GM19324 (cell line): ENCODE results near the gene PCDHA3.
"Not testable (repeated sequence)": the region's sequence is repeated elsewhere in the genome, so short reads cannot be mapped to it uniquely, and the experiment has no call there.

ENCODE experiments used
- ATAC-seq: cut with Tn5 transposase; IDR thresholded peaks from one replicate; pipeline ENCODE4 v1.9.1; 2021; ENCODE audit warnings: mild to moderate bottlenecking, moderate library complexity; ENCODE audit not compliant: unreplicated experiment, low FRiP score

The PCDHA3 gene

DNA sequence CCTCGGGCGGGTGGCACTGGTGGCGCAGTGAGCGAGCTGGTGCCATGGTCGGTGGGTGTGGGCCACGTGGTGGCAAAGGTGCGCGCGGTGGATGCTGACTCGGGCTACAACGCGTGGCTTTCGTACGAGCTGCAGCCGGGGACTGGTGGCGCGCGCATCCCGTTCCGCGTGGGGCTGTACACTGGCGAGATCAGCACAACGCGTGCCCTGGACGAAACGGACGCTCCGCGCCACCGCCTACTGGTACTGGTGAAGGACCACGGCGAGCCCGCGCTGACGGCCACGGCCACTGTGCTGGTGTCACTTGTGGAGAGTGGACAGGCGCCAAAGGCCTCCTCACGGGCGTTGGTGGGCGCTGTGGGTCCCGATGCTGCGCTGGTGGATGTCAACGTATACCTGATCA, 8.0 kb downstream of the PCDHA3 start:
- no peak for ATAC-seq

DNA sequence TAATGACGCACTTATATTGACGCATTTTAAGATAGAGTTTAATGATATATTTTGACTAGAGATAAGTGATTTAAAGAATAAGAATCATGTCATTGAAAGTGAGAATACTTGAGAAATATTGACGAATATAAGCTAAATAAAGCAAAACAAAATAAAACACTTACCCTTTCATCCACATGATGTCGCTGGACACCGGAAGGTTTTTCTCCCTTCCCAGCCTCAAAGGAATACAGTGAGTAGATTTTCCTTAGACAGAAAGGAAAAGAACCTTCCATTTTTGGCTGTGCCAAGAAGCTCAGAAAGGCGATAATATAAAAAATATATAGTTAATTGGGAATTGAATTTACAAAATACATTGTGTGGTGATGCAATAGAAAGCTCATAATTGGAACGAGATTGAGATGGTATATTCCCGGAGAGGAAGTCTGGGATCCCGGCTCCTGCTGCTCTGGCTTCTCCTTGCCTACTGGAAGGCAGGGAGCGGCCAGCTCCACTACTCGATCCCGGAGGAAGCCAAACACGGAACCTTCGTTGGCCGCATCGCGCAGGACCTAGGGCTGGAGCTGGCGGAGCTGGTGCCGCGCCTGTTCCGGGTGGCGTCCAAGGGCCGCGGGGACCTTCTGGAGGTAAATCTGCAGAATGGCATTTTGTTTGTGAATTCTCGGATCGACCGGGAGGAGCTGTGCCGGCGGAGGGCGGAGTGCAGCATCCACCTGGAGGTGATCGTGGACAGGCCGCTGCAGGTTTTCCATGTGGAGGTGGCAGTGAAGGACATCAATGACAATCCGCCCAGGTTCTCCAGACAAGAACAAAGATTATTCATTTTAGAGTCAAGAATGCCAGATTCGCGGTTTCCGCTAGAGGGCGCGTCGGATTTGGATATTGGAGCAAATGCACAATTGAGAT, 20.8 kb downstream of the PCDHA3 start, which contains the start of gene PCDHA5:
TSS of gene PCDHA5 (plus strand) at position 239 of the 906 bp plus-strand sequence.
- ATAC-seq: no peak

DNA sequence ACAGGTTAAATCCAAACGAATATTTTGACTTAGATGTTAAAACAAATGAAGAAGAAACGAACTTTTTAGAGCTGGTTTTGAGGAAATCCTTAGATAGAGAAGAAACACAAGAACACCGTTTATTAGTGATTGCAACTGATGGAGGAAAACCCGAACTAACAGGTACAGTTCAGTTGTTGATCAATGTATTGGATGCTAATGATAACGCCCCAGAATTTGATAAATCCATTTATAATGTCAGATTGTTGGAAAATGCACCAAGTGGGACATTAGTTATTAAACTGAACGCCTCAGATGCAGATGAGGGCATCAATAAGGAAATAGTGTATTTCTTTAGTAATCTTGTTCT, 21.4 kb downstream of the PCDHA3 start:
- ATAC-seq: no peak

DNA sequence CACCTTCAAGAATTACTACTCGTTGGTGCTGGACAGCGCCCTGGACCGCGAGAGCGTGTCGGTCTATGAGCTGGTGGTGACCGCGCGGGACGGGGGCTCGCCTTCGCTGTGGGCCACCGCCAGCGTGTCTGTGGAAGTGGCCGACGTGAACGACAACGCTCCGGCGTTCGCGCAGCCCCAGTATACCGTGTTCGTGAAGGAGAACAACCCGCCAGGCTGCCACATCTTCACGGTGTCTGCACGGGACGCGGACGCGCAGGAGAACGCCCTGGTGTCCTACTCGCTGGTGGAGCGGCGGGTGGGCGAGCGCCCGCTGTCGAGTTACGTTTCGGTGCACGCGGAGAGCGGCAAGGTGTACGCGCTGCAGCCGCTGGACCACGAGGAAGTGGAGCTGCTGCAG, 22.1 kb downstream of the PCDHA3 start:
- not testable (repeated sequence) for ATAC-seq

DNA sequence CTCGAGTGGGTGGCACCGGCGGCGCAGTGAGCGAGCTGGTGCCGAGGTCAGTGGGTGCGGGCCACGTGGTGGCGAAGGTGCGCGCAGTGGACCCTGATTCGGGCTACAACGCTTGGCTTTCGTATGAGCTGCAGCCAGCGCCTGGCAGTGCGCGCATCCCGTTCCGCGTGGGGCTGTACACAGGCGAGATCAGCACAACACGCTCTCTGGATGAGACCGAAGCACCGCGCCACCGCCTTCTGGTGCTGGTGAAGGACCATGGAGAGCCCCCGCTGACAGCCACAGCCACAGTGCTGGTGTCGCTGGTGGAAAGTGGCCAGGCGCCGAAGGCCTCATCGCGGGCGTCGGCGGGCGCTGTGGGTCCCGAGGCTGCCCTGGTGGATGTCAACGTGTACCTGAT, 22.6 kb downstream of the PCDHA3 start:
- ATAC-seq: no peak

DNA sequence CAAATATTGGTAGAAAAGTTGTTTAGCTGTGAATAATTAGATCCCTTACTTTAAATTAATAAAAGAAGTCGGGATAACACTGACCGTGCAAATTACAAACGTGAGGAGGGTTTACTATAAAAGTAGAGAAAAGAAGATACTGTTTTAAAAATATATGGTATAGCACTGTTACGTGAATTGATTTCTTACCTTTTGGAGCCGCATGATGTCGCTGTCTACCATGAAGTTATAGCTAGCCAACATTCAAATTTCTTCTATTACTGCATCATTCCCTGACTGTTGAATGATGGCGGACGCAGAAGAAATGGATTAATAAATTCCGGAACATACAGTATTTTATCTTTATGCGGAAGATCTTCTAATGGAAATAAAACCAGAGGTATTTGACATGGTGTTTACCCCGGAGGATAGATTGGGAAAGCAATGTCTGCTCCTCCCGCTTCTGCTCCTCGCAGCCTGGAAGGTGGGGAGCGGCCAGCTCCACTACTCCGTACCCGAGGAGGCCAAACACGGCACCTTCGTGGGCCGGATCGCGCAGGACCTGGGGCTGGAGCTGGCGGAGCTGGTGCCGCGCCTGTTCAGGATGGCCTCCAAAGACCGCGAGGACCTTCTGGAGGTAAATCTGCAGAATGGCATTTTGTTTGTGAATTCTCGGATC, 27.0 kb downstream of the PCDHA3 start, which contains the start of gene PCDHA6:
TSS of gene PCDHA6 (plus strand) at position 257 of the 658 bp plus-strand sequence. CDS start at position 389, 132 bp downstream.
- ATAC-seq: no peak

DNA sequence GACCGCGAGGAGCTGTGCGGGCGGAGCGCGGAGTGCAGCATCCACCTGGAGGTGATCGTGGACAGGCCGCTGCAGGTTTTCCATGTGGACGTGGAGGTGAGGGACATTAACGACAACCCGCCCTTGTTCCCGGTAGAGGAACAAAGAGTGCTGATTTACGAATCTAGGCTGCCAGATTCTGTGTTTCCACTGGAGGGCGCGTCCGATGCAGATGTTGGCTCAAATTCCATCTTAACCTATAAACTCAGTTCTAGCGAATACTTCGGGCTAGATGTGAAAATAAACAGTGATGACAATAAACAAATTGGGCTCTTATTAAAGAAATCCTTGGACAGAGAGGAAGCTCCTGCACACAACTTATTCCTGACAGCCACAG, 27.5 kb downstream of the PCDHA3 start:
- no peak for ATAC-seq

DNA sequence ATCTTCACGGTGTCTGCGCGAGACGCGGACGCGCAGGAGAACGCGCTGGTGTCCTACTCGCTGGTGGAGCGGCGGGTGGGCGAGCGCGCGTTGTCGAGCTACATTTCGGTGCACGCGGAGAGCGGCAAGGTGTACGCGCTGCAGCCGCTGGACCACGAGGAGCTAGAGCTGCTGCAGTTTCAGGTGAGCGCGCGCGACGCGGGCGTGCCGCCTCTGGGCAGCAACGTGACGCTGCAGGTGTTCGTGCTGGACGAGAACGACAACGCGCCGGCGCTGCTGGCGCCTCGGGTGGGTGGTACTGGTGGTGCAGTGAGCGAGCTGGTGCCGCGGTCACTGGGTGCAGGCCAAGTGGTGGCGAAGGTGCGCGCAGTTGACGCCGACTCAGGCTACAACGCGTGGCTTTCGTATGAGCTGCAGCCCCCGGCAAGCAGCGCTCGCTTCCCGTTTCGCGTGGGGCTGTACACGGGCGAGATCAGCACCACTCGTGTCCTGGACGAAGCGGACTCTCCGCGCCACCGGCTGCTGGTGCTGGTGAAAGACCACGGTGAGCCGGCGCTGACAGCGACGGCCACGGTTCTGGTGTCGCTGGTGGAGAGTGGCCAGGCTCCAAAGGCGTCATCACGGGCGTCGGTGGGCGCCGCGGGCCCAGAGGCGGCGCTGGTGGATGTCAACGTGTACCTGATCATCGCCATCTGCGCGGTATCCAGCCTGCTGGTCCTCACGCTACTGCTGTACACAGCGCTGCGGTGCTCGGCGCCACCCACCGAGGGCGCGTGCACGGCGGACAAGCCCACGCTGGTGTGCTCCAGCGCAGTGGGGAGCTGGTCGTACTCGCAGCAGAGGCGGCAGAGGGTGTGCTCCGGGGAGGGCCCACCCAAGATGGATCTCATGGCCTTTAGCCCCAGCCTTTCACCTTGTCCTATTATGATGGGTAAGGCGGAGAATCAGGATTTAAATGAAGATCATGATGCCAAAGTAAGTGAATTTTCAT, 28.9 kb downstream of the PCDHA3 start:
- not testable (repeated sequence) for ATAC-seq

DNA sequence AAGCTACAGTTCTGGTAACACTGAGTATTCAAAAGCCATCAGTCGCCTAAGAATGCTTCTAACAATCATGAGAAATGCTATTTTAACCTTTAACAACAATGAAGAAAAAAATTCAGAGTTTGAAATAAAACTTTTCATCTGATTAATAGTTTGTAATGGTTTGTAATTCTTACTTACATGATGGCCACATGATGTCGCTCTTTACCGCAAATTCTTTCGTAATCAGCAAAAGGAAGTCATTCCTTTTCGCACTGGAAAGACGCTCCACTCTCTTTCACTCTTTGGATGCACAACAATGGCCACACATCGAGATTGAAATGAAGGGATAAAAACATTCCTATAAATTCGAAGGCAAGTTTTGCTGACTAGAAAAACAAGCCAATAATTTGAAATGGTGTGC, 33.1 kb downstream of the PCDHA3 start, which contains the start of gene PCDHA7:
TSS of gene PCDHA7 (plus strand) at position 277 of the 400 bp plus-strand sequence. CDS start at position 392, 115 bp downstream.
- no peak for ATAC-seq

DNA sequence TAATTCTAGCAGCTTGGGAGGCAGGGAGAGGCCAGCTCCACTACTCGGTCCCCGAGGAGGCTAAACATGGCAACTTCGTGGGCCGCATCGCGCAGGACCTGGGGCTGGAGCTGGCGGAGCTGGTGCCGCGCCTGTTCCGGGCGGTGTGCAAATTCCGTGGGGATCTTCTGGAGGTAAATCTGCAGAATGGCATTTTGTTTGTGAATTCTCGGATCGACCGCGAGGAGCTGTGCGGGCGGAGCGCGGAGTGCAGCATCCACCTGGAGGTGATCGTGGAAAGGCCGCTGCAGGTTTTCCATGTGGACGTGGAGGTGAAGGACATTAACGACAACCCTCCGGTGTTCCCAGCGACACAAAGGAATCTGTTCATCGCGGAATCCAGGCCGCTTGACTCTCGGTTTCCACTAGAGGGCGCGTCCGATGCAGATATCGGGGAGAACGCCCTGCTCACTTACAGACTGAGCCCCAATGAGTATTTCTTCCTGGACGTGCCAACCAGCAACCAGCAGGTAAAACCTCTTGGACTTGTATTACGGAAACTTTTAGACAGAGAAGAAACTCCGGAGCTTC, 33.7 kb downstream of the PCDHA3 start:
- not testable (repeated sequence) for ATAC-seq

DNA sequence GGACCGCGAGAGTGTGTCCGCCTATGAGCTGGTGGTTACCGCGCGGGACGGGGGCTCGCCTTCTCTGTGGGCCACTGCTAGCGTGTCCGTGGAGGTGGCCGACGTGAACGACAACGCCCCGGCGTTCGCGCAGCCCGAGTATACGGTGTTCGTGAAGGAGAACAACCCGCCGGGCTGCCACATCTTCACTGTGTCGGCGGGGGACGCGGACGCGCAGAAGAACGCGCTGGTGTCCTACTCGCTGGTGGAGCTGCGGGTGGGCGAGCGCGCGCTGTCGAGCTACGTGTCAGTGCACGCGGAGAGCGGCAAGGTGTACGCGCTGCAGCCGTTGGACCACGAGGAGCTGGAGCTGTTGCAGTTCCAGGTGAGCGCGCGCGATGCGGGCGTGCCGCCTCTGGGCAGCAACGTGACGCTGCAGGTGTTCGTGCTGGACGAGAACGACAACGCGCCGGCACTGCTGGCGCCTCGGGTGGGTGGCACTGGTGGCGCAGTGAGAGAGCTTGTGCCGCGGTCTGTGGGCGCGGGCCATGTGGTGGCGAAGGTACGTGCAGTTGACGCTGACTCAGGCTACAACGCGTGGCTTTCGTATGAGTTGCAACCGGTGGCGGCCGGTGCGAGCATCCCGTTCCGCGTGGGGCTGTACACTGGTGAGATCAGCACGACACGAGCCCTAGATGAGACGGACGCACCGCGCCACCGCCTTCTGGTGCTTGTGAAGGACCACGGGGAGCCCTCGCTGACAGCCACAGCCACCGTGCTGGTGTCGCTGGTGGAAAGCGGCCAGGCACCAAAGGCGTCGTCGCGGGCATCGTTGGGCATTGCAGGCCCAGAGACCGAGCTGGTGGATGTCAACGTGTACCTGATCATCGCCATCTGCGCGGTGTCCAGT, 35.0 kb downstream of the PCDHA3 start:
- no peak for ATAC-seq

DNA sequence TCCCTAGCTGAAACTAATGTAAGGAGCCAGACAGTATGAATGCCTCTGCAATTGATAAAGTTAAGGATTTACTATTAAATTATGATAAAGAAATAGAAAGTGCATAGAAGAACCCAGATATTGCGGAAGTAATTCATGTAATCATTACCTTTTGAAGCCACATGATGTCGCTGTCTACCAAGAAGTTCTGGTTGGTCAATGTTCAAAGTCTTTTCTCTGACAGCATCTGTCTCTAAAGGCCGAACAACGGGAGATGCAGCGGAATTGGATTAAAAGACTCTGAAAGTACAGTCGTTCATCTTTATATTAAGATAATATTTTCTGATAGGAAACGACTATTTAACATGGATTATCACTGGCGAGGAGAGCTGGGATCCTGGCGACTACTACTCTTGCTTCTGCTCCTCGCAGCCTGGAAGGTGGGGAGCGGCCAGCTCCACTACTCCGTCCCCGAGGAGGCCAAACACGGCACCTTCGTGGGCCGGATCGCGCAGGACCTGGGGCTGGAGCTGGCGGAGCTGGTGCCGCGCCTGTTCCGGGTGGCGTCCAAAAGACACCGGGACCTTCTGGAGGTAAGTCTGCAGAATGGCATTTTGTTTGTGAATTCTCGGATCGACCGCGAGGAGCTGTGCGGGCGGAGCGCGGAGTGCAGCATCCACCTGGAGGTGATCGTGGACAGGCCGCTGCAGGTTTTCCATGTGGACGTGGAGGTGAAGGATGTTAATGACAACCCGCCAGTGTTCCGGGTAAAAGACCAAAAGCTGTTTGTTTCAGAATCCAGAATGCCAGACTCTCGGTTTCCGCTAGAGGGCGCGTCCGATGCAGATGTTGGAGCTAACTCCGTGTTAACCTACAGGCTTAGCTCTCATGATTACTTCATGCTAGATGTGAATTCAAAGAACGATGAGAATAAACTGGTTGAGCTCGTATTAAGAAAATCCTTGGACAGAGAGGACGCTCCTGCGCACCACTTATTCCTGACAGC, 40.4 kb downstream of the PCDHA3 start, which contains the start of gene PCDHA8:
TSS of gene PCDHA8 (plus strand) at position 210 of the 985 bp plus-strand sequence. CDS start at position 345, 135 bp downstream.
- no peak for ATAC-seq

DNA sequence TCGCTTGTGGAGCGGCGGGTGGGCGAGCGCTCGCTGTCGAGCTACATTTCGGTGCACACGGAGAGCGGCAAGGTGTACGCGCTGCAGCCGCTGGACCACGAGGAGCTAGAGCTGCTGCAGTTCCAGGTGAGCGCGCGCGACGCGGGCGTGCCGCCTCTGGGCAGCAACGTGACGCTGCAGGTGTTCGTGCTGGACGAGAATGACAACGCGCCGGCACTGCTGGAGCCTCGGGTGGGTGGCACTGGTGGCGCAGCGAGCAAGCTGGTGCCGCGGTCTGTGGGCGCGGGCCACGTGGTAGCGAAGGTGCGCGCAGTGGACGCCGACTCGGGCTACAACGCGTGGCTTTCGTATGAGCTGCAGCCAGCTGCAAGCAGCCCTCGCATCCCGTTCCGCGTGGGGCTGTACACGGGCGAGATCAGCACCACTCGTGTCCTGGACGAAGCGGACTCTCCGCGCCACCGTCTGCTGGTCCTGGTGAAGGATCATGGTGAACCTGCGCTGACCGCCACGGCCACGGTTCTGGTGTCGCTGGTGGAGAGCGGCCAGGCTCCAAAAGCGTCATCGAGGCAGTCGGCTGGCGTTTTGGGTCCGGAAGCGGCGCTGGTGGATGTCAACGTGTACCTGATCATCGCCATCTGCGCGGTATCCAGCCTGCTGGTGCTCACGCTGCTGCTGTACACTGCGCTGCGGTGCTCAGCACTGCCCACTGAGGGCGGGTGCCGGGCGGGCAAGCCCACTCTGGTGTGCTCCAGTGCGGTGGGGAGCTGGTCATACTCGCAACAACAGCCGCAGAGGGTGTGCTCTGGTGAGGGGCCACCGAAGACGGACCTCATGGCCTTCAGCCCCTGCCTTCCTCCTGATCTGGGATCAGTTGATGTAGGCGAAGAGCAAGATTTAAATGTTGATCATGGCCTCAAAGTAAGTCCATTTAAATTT, 42.2 kb downstream of the PCDHA3 start:
- ATAC-seq: no peak

DNA sequence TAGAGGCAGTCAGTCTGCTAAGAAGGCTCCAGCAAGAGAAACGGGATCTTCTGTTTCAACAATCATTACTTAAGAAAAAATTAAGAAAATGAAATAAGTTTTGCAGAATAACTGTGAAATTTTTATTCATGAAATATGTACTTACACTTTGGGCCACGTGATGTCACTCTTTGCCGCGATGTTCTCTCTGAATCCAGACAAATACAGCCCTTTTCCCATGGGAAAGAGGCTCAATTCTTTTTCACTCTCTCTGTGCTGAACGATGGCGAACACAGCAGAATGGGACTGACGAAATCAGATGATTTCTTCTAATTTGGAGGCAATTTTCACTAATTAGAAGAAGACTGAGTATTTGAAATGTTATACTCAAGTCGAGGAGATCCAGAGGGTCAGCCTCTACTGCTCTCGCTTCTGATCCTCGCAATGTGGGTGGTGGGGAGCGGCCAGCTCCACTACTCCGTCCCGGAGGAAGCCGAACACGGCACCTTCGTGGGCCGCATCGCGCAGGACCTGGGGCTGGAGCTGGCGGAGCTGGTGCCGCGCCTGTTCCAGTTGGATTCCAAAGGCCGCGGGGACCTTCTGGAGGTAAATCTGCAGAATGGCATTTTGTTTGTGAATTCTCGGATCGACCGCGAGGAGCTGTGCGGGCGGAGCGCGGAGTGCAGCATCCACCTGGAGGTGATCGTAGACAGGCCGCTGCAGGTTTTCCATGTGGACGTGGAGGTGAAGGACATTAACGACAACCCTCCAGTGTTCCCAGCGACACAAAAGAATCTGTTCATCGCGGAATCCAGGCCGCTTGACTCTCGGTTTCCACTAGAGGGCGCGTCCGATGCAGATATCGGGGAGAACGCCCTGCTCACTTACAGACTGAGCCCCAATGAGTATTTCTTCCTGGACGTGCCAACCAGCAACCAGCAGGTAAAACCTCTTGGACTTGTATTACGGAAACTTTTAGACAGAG, 47.6 kb downstream of the PCDHA3 start, which contains the start of gene PCDHA9:
TSS of gene PCDHA9 (plus strand) at position 244 of the 964 bp plus-strand sequence. CDS start at position 358, 114 bp downstream.
- ATAC-seq: not testable (repeated sequence)
